Stimulated activated effector memory CD8-positive, alpha-beta T cell treated with anti-CD3 and anti-CD28 coated beads, Interleukin-12 subunit alpha, Interleukin-12 subunit beta, amount 100 ng/mL, for 72 hours (primary cell): ENCODE results near the gene PARP12.
A peak's percentile ranks its signal among the peaks of the same experiment; 100 is the strongest.

Experiments
- ATAC-seq: fragments of 150-1000 bp; cut with Tn5 transposase; 2 replicates; pipeline ENCODE4 v1.10.0; 2021
- DNase-seq, 2 donors: peaks; one replicate each; pipeline ENCODE4 v3.0.0; 2021 to 2022; ENCODE audit warnings: low spot score in 2 of 2
- H3K27ac Mint-ChIP-seq: one replicate; pipeline ENCODE4 v1.8.0; 2022; ENCODE audit warnings: mild to moderate bottlenecking, mixed read lengths
- H3K36me3 Mint-ChIP-seq: one replicate; pipeline ENCODE4 v1.8.0; 2022; ENCODE audit warnings: mild to moderate bottlenecking, mixed read lengths
- H3K4me1 Mint-ChIP-seq: one replicate; pipeline ENCODE4 v1.8.0; 2022; ENCODE audit warnings: mixed read lengths
- H3K4me3 Mint-ChIP-seq: one replicate; pipeline ENCODE4 v1.8.0; 2022; ENCODE audit warnings: mild to moderate bottlenecking, mixed read lengths
- H3K9me3 Mint-ChIP-seq: one replicate; pipeline ENCODE4 v1.8.0; 2022; ENCODE audit warnings: mixed read lengths

Gene PARP12

GRCh38 chr7:140017543-140017942 is 45.2 kb downstream of the PARP12 start:
- Mint-ChIP-seq H3K4me3 (no peak overlapping the region), H3K4me1 (no peaks in the 10 kb centered on the region), H3K9me3 (no peaks in the 10 kb centered on the region), H3K36me3 (peaks cover 20% of the 10 kb centered on the region), H3K27ac (no peak overlapping the region)
- ATAC-seq (no peak), DNase-seq (no peak)

DNA sequence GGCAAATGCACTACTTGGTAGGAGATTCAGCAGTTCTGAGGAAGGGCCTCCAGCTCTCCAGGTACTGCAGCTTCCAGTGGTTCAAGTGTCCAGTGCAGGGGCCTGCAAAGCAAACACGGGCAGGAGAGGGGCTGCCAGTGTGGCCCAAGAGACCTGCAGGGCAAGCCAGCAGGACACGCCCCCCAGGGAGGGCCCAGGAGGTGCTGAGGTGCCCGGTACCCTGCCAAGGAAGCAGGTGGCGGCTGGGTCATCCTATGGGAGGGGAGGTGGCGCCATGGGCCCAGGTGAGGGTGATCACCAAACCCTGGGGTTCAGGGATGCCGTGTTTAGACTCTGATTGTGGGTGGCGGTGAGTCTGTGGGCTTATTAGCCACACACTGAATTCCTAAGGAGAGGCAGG is 45.7 kb downstream of the PARP12 start:
- no peaks in the 10 kb centered on the region for H3K4me1 Mint-ChIP-seq
- no peak overlapping the region for H3K4me3 Mint-ChIP-seq
- H3K36me3 Mint-ChIP-seq = peaks cover 16% of the 10 kb centered on the region
- DNase-seq = no peak
- H3K9me3 Mint-ChIP-seq = no peaks in the 10 kb centered on the region
- H3K27ac Mint-ChIP-seq = no peak overlapping the region
- ATAC-seq = no peak

DNA sequence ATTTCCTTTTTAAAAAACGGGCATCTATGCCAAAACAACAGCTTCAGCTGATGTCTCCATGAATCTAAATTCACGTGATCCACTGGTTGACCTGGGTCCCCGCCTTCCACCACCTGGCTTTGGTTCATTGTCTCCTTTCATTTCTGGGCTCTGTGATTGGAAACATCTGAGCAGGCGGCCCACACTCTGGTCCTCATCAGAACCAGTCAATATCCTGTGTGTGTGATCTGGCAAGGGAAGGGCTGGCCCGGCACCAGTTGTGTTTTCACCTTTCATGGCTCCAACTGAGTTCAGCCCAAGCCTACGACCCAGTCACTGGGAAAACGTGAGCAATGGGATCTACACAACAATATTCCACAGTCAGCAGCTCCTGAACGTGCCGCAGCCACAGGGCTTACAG is 46.2 kb downstream of the PARP12 start:
- Mint-ChIP-seq H3K27ac (no peak overlapping the region), H3K4me1 (no peaks in the 10 kb centered on the region), H3K4me3 (no peak overlapping the region), H3K9me3 (no peaks in the 10 kb centered on the region), H3K36me3 (peaks cover 16% of the 10 kb centered on the region)
- ATAC-seq (no peak), DNase-seq (no peak)

- Mint-ChIP-seq H3K4me1 (no peaks in the 10 kb centered on the region), H3K27ac (no peak overlapping the region), H3K36me3 (peaks cover 16% of the 10 kb centered on the region), H3K4me3 (no peak overlapping the region), H3K9me3 (no peaks in the 10 kb centered on the region)
- no peak for DNase-seq
- ATAC-seq = no peak
These were observed 47.2 kb downstream of the PARP12 start for GRCh38 chr7:140015471-140015970.

GRCh38 chr7:140014123-140014522 is 48.6 kb downstream of the PARP12 start:
- DNase-seq (no peak), ATAC-seq (no peak)
- Mint-ChIP-seq H3K36me3 (peaks cover 14% of the 10 kb centered on the region), H3K27ac (peak overlapping the region; percentile 14), H3K4me3 (no peak overlapping the region), H3K4me1 (no peaks in the 10 kb centered on the region), H3K9me3 (no peaks in the 10 kb centered on the region)

DNA sequence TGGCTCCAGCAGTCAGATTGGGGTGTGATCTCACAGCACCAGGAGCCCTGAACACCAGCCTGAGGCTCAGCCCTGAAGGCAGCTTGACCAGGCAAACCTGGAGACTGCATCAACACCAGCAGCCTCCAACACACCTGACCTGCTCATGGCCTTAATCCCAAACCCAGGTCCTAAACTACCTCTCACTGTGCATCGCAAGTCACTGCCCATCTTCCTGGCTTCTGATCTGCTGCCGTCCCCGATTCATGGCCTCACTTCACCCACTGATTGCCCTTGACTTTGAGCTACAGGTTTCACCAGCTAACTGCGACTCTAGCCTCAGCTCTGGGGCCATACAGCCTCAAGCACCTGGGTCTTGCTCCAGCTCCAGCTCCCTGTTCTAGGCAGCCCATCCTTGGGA is 49.1 kb downstream of the PARP12 start:
- DNase-seq (no peak), ATAC-seq (no peak)
- no peaks in the 10 kb centered on the region for H3K9me3 Mint-ChIP-seq
- no peak overlapping the region for H3K4me3 Mint-ChIP-seq
- H3K27ac Mint-ChIP-seq = peak overlapping the region; percentile 14
- H3K36me3 Mint-ChIP-seq = peaks cover 10% of the 10 kb centered on the region
- H3K4me1 Mint-ChIP-seq = no peaks in the 10 kb centered on the region

- H3K4me1 Mint-ChIP-seq = no peaks in the 10 kb centered on the region
- ATAC-seq = no peak
- no peak for DNase-seq
- H3K27ac Mint-ChIP-seq = no peak overlapping the region
- H3K36me3 Mint-ChIP-seq = peaks cover 1% of the 10 kb centered on the region
- no peak overlapping the region for H3K4me3 Mint-ChIP-seq
- no peaks in the 10 kb centered on the region for H3K9me3 Mint-ChIP-seq
These were observed 52.4 kb downstream of the PARP12 start for GRCh38 chr7:140010194-140010895.

GRCh38 chr7:140009735-140010134 is 53.0 kb downstream of the PARP12 start:
- DNase-seq (no peak), ATAC-seq (no peak)
- no peak overlapping the region for H3K4me3 Mint-ChIP-seq
- H3K27ac Mint-ChIP-seq = no peak overlapping the region
- no peaks in the 10 kb centered on the region for H3K4me1 Mint-ChIP-seq
- no peaks in the 10 kb centered on the region for H3K9me3 Mint-ChIP-seq
- H3K36me3 Mint-ChIP-seq = no peaks in the 10 kb centered on the region

GRCh38 chr7:140008755-140009610 is 53.8 kb downstream of the PARP12 start:
- Mint-ChIP-seq H3K4me3 (no peak overlapping the region), H3K36me3 (no peaks in the 10 kb centered on the region), H3K4me1 (no peaks in the 10 kb centered on the region), H3K9me3 (no peaks in the 10 kb centered on the region), H3K27ac (no peak overlapping the region)
- no peak for ATAC-seq
- DNase-seq = no peak

- H3K4me1 Mint-ChIP-seq = peaks cover 3% of the 10 kb centered on the region
- H3K27ac Mint-ChIP-seq = no peak overlapping the region
- H3K9me3 Mint-ChIP-seq = no peaks in the 10 kb centered on the region
- ATAC-seq = no peak
- DNase-seq = no peak
- H3K36me3 Mint-ChIP-seq = no peaks in the 10 kb centered on the region
- no peak overlapping the region for H3K4me3 Mint-ChIP-seq
These were observed 55.6 kb downstream of the PARP12 start for GRCh38 chr7:140007051-140007690.

DNA sequence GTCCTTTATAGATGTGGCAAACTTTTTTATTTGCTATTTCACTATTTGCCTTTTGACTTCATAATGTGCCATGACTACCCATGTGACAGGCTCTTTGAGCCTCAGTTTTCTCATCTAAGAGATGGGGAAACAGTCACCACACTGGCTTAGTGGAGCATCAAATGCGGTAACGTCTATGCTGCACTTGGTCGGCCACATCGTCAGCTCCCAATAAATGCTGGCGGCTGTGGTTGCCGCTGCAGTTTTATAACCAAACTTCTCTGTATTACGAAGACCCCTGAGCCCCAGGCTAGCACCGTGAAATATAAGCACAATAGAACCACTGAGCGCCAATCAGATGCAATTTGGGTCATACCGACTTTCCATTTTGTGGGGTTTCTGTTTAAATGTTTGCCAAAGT is 56.2 kb downstream of the PARP12 start:
- Mint-ChIP-seq H3K9me3 (no peaks in the 10 kb centered on the region), H3K36me3 (no peaks in the 10 kb centered on the region), H3K4me3 (no peak overlapping the region), H3K4me1 (peaks cover 7% of the 10 kb centered on the region), H3K27ac (no peak overlapping the region)
- DNase-seq (no peak), ATAC-seq (no peak)

DNA sequence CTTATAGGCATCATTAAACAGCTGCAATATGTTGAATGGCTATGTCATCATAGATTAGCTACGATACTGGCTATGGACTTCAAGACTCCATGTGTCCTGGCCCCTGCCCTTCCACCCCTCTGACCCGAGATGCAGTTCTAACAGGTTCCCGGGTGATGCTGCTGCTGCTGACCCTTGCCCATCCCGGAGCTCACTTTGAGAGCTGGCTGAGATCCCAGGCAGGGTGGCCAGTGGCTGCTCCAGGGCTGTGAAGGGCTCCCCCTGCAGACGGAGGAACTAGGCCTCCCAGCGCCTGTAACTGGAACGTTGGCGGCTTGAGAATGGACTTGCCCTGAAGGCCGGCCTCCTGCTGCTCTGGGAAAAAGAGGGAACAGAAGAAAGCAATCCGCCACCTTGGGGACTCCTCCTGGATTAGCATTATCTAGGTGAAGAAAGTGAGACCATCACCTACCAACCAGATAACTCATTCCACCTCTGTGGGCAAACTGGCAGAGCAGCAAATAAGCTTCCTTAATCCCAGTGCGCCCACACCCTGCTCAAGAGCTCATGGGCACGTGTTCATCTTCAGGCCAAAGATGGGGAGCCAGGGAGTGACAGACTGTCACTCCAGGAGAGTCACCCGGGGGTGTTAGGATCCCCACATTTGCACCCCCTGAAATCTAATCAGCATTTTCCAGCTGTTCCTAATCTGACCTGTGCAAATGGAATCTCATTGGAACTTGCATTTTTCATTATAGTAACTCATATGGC is 56.8 kb downstream of the PARP12 start:
- H3K9me3 Mint-ChIP-seq = no peaks in the 10 kb centered on the region
- peaks cover 7% of the 10 kb centered on the region for H3K4me1 Mint-ChIP-seq

GRCh38 chr7:140005341-140005740 is 57.4 kb downstream of the PARP12 start:
- ATAC-seq (no peak), DNase-seq (no peak)
- no peaks in the 10 kb centered on the region for H3K9me3 Mint-ChIP-seq
- no peaks in the 10 kb centered on the region for H3K36me3 Mint-ChIP-seq
- peaks cover 7% of the 10 kb centered on the region for H3K4me1 Mint-ChIP-seq
- no peak overlapping the region for H3K4me3 Mint-ChIP-seq
- no peak overlapping the region for H3K27ac Mint-ChIP-seq

More for the DNA sequence above, 56.8 kb downstream of the PARP12 start:
- H3K4me3 Mint-ChIP-seq = no peak overlapping the region
- H3K27ac Mint-ChIP-seq = no peak overlapping the region
- H3K36me3 Mint-ChIP-seq = no peaks in the 10 kb centered on the region
- DNase-seq = no peak
- ATAC-seq = no peak

- peak; percentile 37 for ATAC-seq
- no peak overlapping the region for H3K4me3 Mint-ChIP-seq
- H3K9me3 Mint-ChIP-seq = no peaks in the 10 kb centered on the region
- H3K4me1 Mint-ChIP-seq = peaks cover 7% of the 10 kb centered on the region
- no peak overlapping the region for H3K27ac Mint-ChIP-seq
- no peaks in the 10 kb centered on the region for H3K36me3 Mint-ChIP-seq
- no peak for DNase-seq
These were observed 58.1 kb downstream of the PARP12 start for GRCh38 chr7:140004672-140005071.

- ATAC-seq = peak; percentile 44
These were observed 58.8 kb downstream of the PARP12 start for GRCh38 chr7:140003913-140004382.

More at GRCh38 chr7:140003913-140004382, 58.8 kb downstream of the PARP12 start:
- peak in 1 of 2 donors; percentile 59 for DNase-seq
- Mint-ChIP-seq H3K9me3 (no peaks in the 10 kb centered on the region), H3K27ac (no peak overlapping the region), H3K4me1 (peaks cover 7% of the 10 kb centered on the region), H3K4me3 (no peak overlapping the region), H3K36me3 (no peaks in the 10 kb centered on the region)
